ENCODE data around the gene ZNF496.

Gene ZNF496

DNA sequence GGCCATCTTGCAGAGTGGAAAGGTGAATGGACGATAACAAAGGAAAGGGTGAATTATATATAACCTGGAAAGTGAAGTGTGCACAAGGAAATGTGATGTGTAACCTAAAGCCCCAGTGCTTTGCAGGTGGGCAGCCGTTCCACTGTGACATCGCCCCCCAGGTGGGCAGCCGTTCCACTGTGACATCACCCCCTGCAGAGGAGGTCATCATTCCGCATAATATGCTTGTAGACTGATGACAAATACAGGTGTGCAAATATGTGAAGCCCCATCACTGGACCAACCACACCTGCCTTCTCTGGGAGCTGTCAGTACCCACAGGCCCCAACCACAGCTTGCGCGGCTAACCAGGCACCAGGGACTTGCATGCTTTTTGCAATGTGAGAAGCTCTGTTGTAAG is 4.7 kb upstream of the ZNF496 start:
- no peak overlapping the region for H3K4me3 ChIP-seq (ENCODE audit: low read depth, low read length, poor library complexity, severe bottlenecking)
- peaks cover 10% of the 10 kb centered on the region for H3K4me1 ChIP-seq (ENCODE audit: insufficient read depth, low read length, severe bottlenecking)
- H3K79me2 ChIP-seq (ENCODE audit: insufficient read depth, low read length), result no peaks in the 10 kb centered on the region
- peaks cover 4% of the 10 kb centered on the region; the same call in 1 of the 2 replicates for H3K36me3 ChIP-seq (ENCODE audit: insufficient read depth, low read length)
- H3K27me3 ChIP-seq (ENCODE audit: insufficient read depth, low read length), result no peaks in the 10 kb centered on the region
- no peak overlapping the region for H3K27ac ChIP-seq (ENCODE audit: low read depth, low read length, poor library complexity, severe bottlenecking)
- no peaks in the 10 kb centered on the region for H4K20me1 ChIP-seq (ENCODE audit: insufficient read depth, low read length)
- no peak overlapping the region for H3K4me2 ChIP-seq (ENCODE audit: low read length)
- TF ChIP-seq EZH2 (IDR thresholded peaks at IDR 0.05; ENCODE audit: borderline replicate concordance, low read length), result no peak
- TF ChIP-seq, protein P1, sequence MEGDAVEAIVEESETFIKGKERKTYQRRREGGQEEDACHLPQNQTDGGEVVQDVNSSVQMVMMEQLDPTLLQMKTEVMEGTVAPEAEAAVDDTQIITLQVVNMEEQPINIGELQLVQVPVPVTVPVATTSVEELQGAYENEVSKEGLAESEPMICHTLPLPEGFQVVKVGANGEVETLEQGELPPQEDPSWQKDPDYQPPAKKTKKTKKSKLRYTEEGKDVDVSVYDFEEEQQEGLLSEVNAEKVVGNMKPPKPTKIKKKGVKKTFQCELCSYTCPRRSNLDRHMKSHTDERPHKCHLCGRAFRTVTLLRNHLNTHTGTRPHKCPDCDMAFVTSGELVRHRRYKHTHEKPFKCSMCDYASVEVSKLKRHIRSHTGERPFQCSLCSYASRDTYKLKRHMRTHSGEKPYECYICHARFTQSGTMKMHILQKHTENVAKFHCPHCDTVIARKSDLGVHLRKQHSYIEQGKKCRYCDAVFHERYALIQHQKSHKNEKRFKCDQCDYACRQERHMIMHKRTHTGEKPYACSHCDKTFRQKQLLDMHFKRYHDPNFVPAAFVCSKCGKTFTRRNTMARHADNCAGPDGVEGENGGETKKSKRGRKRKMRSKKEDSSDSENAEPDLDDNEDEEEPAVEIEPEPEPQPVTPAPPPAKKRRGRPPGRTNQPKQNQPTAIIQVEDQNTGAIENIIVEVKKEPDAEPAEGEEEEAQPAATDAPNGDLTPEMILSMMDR (IDR thresholded peaks at IDR 0.05; ENCODE audit: low read length), result no peak
- no peaks in the 10 kb centered on the region for H3K9me2 ChIP-seq (ENCODE audit: low read depth, low read length)
- no peaks in the 10 kb centered on the region for H3K9me3 ChIP-seq (ENCODE audit: low read length)
- H3K9ac ChIP-seq (ENCODE audit: low read length), result no peak overlapping the region
- H3F3A ChIP-seq (ENCODE audit: insufficient read depth, low read length), result no peaks in the 10 kb centered on the region
- no peak overlapping the region for H2AFZ ChIP-seq (ENCODE audit: low read length)

DNA sequence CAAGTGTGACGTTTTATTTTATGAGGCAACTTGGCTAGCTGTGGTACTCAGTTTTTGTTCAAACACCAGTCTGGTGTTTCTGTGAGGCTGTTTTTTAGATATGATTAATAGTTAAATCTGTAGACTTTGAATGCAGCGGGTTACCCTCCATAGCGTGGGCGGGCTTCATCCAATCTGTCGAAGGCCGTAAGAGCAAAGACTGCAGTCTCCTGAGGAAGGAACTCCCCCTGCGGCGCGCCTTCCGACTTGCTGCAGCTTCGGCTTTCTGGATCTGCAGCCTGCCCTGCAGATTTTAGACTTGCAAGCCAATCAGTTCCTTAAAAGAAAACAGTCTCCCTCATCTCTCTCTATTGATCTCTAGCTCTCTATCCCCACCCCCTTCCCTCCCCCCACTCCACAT is 4.2 kb upstream of the ZNF496 start:
- Histone ChIP-seq H3K4me3 (ENCODE audit: low read depth, low read length, poor library complexity, severe bottlenecking) (no peak overlapping the region), H3K4me1 (ENCODE audit: insufficient read depth, low read length, severe bottlenecking) (peaks cover 10% of the 10 kb centered on the region)
- no peak for TF ChIP-seq EZH2 (IDR thresholded peaks at IDR 0.05; ENCODE audit: borderline replicate concordance, low read length)
- TF ChIP-seq, protein P1 (IDR thresholded peaks at IDR 0.05; ENCODE audit: low read length), result no peak

DNA sequence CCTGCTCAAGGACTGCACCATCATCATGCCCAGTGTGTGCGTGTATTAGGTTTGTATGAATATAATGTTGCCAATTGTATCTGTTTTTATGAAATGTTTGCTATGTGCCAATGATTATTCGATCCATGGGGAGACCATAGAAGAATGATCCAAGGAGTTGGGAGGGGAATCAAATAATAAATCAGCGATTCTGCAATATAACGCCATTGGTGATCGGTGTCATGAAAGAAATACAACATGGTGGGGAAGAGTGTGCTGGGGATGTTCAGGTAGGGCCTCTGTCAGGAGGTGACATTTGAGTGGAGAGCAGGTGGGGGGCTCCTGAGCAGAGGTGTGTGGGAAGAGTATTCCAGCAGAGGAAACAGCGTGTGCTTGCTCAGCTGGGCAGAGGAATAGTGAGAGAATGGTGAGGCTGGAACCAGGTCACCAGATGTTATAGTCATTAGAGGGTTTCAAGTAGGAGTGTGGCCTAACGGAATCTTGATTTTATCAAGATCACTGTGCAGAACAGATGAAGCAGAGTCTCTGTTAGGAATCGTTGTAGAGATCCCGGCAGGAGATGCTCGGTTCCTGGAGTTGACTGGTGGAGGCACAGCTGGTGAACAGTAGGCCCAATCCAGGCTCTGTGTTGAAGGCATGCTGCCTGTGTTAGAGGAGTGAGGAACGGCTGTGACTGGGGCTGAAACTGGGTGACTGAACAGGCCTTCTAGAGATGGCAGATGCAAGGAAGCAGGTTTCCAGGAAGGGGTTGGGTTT is 2.9 kb upstream of the ZNF496 start:
- no peaks in the 10 kb centered on the region for H3F3A ChIP-seq (ENCODE audit: insufficient read depth, low read length)
- no peak overlapping the region for H3K9ac ChIP-seq (ENCODE audit: low read length)
- H3K79me2 ChIP-seq (ENCODE audit: insufficient read depth, low read length), result no peaks in the 10 kb centered on the region

More for the DNA sequence above, 4.2 kb upstream of the ZNF496 start:
- Histone ChIP-seq H3K27ac (ENCODE audit: low read depth, low read length, poor library complexity, severe bottlenecking) (no peak overlapping the region), H3K79me2 (ENCODE audit: insufficient read depth, low read length) (no peaks in the 10 kb centered on the region), H3K9me3 (ENCODE audit: low read length) (no peaks in the 10 kb centered on the region), H3K9me2 (ENCODE audit: low read depth, low read length) (no peaks in the 10 kb centered on the region), H4K20me1 (ENCODE audit: insufficient read depth, low read length) (no peaks in the 10 kb centered on the region), H3K27me3 (ENCODE audit: insufficient read depth, low read length) (no peaks in the 10 kb centered on the region), H2AFZ (ENCODE audit: low read length) (no peak overlapping the region), H3K9ac (ENCODE audit: low read length) (no peak overlapping the region), H3K36me3 (ENCODE audit: insufficient read depth, low read length) (peaks cover 4% of the 10 kb centered on the region; the same call in 1 of the 2 replicates), H3K4me2 (ENCODE audit: low read length) (no peak overlapping the region), H3F3A (ENCODE audit: insufficient read depth, low read length) (no peaks in the 10 kb centered on the region)

More for the DNA sequence above, 2.9 kb upstream of the ZNF496 start:
- no peak for TF ChIP-seq EZH2 (IDR thresholded peaks at IDR 0.05; ENCODE audit: borderline replicate concordance, low read length)
- TF ChIP-seq, protein P1 (IDR thresholded peaks at IDR 0.05; ENCODE audit: low read length), result no peak
- Histone ChIP-seq H3K4me3 (ENCODE audit: low read depth, low read length, poor library complexity, severe bottlenecking) (no peak overlapping the region), H4K20me1 (ENCODE audit: insufficient read depth, low read length) (no peaks in the 10 kb centered on the region), H3K36me3 (ENCODE audit: insufficient read depth, low read length) (peaks cover 4% of the 10 kb centered on the region; the same call in 1 of the 2 replicates), H3K27ac (ENCODE audit: low read depth, low read length, poor library complexity, severe bottlenecking) (no peak overlapping the region), H3K9me3 (ENCODE audit: low read length) (no peaks in the 10 kb centered on the region), H3K4me1 (ENCODE audit: insufficient read depth, low read length, severe bottlenecking) (peaks cover 17% of the 10 kb centered on the region), H3K9me2 (ENCODE audit: low read depth, low read length) (no peaks in the 10 kb centered on the region), H3K4me2 (ENCODE audit: low read length) (no peak overlapping the region), H3K27me3 (ENCODE audit: insufficient read depth, low read length) (no peaks in the 10 kb centered on the region), H2AFZ (ENCODE audit: low read length) (no peak overlapping the region)
